Natural killer cell (primary cell): ENCODE data around the gene DAPK2. TPM values are rescaled to one million over a fixed set of nuclear protein-coding genes. Genes with fewer than 3 reads are reported as not detected.

Experiments
- ATAC-seq, 3 donors: fragments of 150-1000 bp in 2 of 3; fragments of 200-7000 bp in 1 of 3; cut with Tn5 transposase; 1 replicate in 1 of 3; 2 replicates in 2 of 3; pipeline ENCODE4 v1.10.0; 2021; ENCODE audit warnings: mild to moderate bottlenecking in 2 of 3, moderate library complexity in 2 of 3
- DNase-seq, 2 donors: peaks; one replicate each; pipeline versions ENCODE4 v3.0.0 to v3.0.0-alpha.2; 2013 to 2021; ENCODE audit warnings: mixed read lengths in 1 of 2
- H3K27ac ChIP-seq: one replicate; pipeline ENCODE4 v1.5.1; 2013; ENCODE audit warnings: mild to moderate bottlenecking, low read length
- H3K27me3 ChIP-seq: one replicate; pipeline ENCODE4 v1.6.1; 2013; ENCODE audit warnings: low read length; ENCODE audit not compliant: control insufficient read depth, insufficient read depth
- H3K36me3 ChIP-seq: one replicate; pipeline ENCODE4 v1.6.1; 2013; ENCODE audit warnings: low read length; ENCODE audit not compliant: control insufficient read depth, insufficient read depth
- H3K4me1 ChIP-seq: one replicate; pipeline ENCODE4 v1.6.1; 2013; ENCODE audit warnings: low read length; ENCODE audit not compliant: control insufficient read depth, insufficient read depth
- H3K4me3 ChIP-seq: one replicate; pipeline ENCODE4 v1.5.1; 2013; ENCODE audit warnings: low read length
- H3K9me3 ChIP-seq: one replicate; pipeline ENCODE4 v1.6.1; 2013; ENCODE audit warnings: low read length; ENCODE audit not compliant: control insufficient read depth, insufficient read depth
- H3K27ac Mint-ChIP-seq, 2 donors: one replicate each; pipeline ENCODE4 v1.8.0; 2022; ENCODE audit warnings: mild to moderate bottlenecking in 2 of 2, mixed read lengths in 2 of 2, moderate library complexity in 1 of 2
- H3K27me3 Mint-ChIP-seq, 2 donors: one replicate each; pipeline ENCODE4 v1.8.0; 2022; ENCODE audit warnings: low read depth in 2 of 2, mixed read lengths in 2 of 2
- H3K36me3 Mint-ChIP-seq: one replicate; pipeline ENCODE4 v1.8.0; 2022; ENCODE audit warnings: mixed read lengths
- H3K4me1 Mint-ChIP-seq, 2 donors: one replicate each; pipeline ENCODE4 v1.8.0; 2022; ENCODE audit warnings: mixed read lengths in 2 of 2
- H3K4me3 Mint-ChIP-seq: one replicate; pipeline ENCODE4 v1.8.0; 2022; ENCODE audit warnings: mild to moderate bottlenecking, moderate library complexity, mixed read lengths
- H3K9me3 Mint-ChIP-seq, 2 donors: one replicate each; pipeline ENCODE4 v1.8.0; 2022; ENCODE audit warnings: mixed read lengths in 2 of 2
- CTCF ChIP-seq: fragments of 200-600 bp; IDR thresholded peaks from one replicate; pipeline ENCODE4 v1.8.0; 2022; ENCODE audit warnings: antibody characterized with exemption
- WGBS: methylation state at CpG from one replicate; pipeline ENCODE4 v1.1.7; 2013; ENCODE audit warnings: missing lambda C conversion rate; ENCODE audit not compliant: insufficient coverage; 5-methylcytosine and 5-hydroxymethylcytosine counted together
- intact Hi-C: fragments of 100-400 bp; cut with micrococcal nuclease; formaldehyde crosslinking; loops from one replicate; pipeline ENCODE4 v1.14.2; 2022
- total RNA-seq, 4 donors: library from RNA; stranded (reverse); fragments of 120-200 nt in 1 of 4; gene quantifications; one replicate each; pipeline versions ENCODE4 v1.2.3 to v1.2.4, GENCODE V29; 2013 to 2022

Gene DAPK2
- total RNA-seq, 3 donors from 2014 or later (not counting 1 experiment from before 2014, with no cell fraction given): 3.7 to 25.3 (median 6.0) TPM

GRCh38 chr15:63997715-63998442, 48.4 kb downstream of the DAPK2 start:
- Histone ChIP-seq H3K27me3 (no peaks in the 10 kb centered on the region), H3K36me3 (no peaks in the 10 kb centered on the region), H3K27ac (no peak overlapping the region), H3K4me1 (peaks cover 10% of the 10 kb centered on the region), H3K4me3 (no peak overlapping the region), H3K9me3 (no peaks in the 10 kb centered on the region)
- no peak overlapping the region for H3K27ac Mint-ChIP-seq
- DNase-seq (peak in 1 of 2 donors; percentile 18), ATAC-seq (no peak)
- TF ChIP-seq CTCF: no peak
- WGBS: 86% methylated on average over 4 of the region's 4 CpGs
- intact Hi-C loops: no loop called here
- H3K4me1 Mint-ChIP-seq: peaks cover 0 to 8% of the 10 kb centered on the region in 2 donors
- H3K36me3 Mint-ChIP-seq: no peaks in the 10 kb centered on the region
- peaks cover 0 to 6% of the 10 kb centered on the region in 2 donors for H3K27me3 Mint-ChIP-seq
- H3K9me3 Mint-ChIP-seq: no peaks in the 10 kb centered on the region
- H3K4me3 Mint-ChIP-seq: no peak overlapping the region

- Histone ChIP-seq H3K36me3 (no peaks in the 10 kb centered on the region), H3K4me1 (peaks cover 10% of the 10 kb centered on the region), H3K27ac (no peak overlapping the region), H3K4me3 (no peak overlapping the region), H3K9me3 (no peaks in the 10 kb centered on the region), H3K27me3 (no peaks in the 10 kb centered on the region)
- Mint-ChIP-seq H3K4me1 (peaks cover 0 to 15% of the 10 kb centered on the region in 2 donors), H3K36me3 (no peaks in the 10 kb centered on the region), H3K27me3 (peaks cover 0 to 6% of the 10 kb centered on the region in 2 donors), H3K27ac (no peak overlapping the region), H3K4me3 (no peak overlapping the region), H3K9me3 (no peaks in the 10 kb centered on the region)
- intact Hi-C loops: no loop called here
- no peak for TF ChIP-seq CTCF
- no peak for ATAC-seq
- DNase-seq: no peak
- 93% methylated on average over 4 of the region's 4 CpGs for WGBS
These were observed 49.4 kb downstream of the DAPK2 start for GRCh38 chr15:63996794-63997357.

GRCh38 chr15:63995789-63996188, 50.5 kb downstream of the DAPK2 start:
- H3K36me3 ChIP-seq: no peaks in the 10 kb centered on the region
- H3K27ac ChIP-seq: no peak overlapping the region
- H3K27me3 ChIP-seq: no peaks in the 10 kb centered on the region
- no peaks in the 10 kb centered on the region for H3K36me3 Mint-ChIP-seq
- peaks cover 15% of the 10 kb centered on the region for H3K4me1 ChIP-seq
- no peak overlapping the region for H3K4me3 ChIP-seq
- intact Hi-C loops: no loop called here
- no peak overlapping the region for H3K27ac Mint-ChIP-seq
- ATAC-seq: peak in 1 of 3 donors; percentile 42
- no peak overlapping the region for H3K4me3 Mint-ChIP-seq
- peaks cover 5 to 17% of the 10 kb centered on the region in 2 donors for H3K4me1 Mint-ChIP-seq
- DNase-seq: no peak
- H3K9me3 Mint-ChIP-seq: no peaks in the 10 kb centered on the region
- H3K9me3 ChIP-seq: no peaks in the 10 kb centered on the region
- TF ChIP-seq CTCF: no peak
- 92% methylated on average over 1 of the region's 1 CpG for WGBS
- H3K27me3 Mint-ChIP-seq: no peaks in the 10 kb centered on the region
